HCT116 (cell line): Measurements from ENCODE around the gene GPRC5D. TPM values are rescaled to one million over a fixed set of nuclear protein-coding genes. Genes with fewer than 3 reads are reported as not detected.

Experiments
- ATAC-seq: fragments of 200-7000 bp; cut with Tn5 transposase; 2 replicates; pipeline ENCODE4 v1.9.1; 2020; ENCODE audit warnings: mild to moderate bottlenecking, moderate library complexity
- BruUV-seq: library from RNA; stranded (reverse); fragments of 400-500 nt; replicated peaks from 2 replicates; lab custom pipeline; 2021; lab: Mats Ljungman, UMichigan
- CTCF ChIA-PET: fragments of 300-600 bp; sonication (Branson Sonifier 250); formaldehyde crosslinking; loops from one replicate; lab custom pipeline; 2021; ENCODE audit warnings: antibody characterized with exemption; lab: Charles Lee
- POLR2A ChIA-PET: fragments of 300-600, 350-600 bp; sonication (Branson Sonifier 250); formaldehyde crosslinking; loops from one replicate; lab custom pipeline; 2021; ENCODE audit warnings: antibody characterized with exemption; lab: Charles Lee
- RAD21 ChIA-PET, 2 experiments: fragments of 300-600 bp; sonication (Branson Sonifier 250); formaldehyde crosslinking; loops; one replicate each; lab custom pipeline; 2023; ENCODE audit warnings: low total read pairs in 2 of 2; ENCODE audit not compliant: uncharacterized antibody in 2 of 2, unreplicated experiment in 2 of 2, low non-redundant PET in 1 of 2; lab: Charles Lee
- DNase-seq: peaks from one replicate; pipeline ENCODE4 v3.0.0-alpha.2; 2010; ENCODE audit warnings: low read depth, low spot score
- H2AFZ ChIP-seq: fragments of 200-600 bp; shearing (Covaris generic), sonication (generic); 2 replicates; pipeline ENCODE4 v1.6.1; 2017; ENCODE audit warnings: low read depth, mixed run types, mixed read lengths, antibody characterized with exemption, low read length; ENCODE audit not compliant: poor library complexity, severe bottlenecking
- H3K27ac ChIP-seq: 2 replicates; pipeline ENCODE4 v1.5.1; 2012; ENCODE audit warnings: low read depth, low read length
- H3K27me3 ChIP-seq: fragments of 200-600 bp; sonication (generic); 2 replicates; pipeline ENCODE4 v1.6.1; 2016; ENCODE audit warnings: mixed run types, low read length, mixed read lengths; ENCODE audit not compliant: insufficient read depth
- H3K36me3 ChIP-seq, 2 experiments: fragments of 200-500 bp in 1 of 2; fragments of 200-600 bp in 1 of 2; sonication (Bioruptor generic) in 1 of 2; sonication (generic) in 1 of 2; 2 replicates each; pipeline versions ENCODE4 v1.5.1 to v1.6.1; 2014 to 2016; ENCODE audit warnings: low read length in 2 of 2, inconsistent platforms in 1 of 2, mixed read lengths in 1 of 2, mixed run types in 1 of 2; ENCODE audit not compliant: insufficient read depth in 2 of 2, control insufficient read depth in 1 of 2
- H3K4me1 ChIP-seq, 2 experiments: fragments of 200-600 bp in 1 of 2; sonication (generic) in 1 of 2; 2 replicates each; pipeline versions ENCODE4 v1.5.1 to v1.6.1; 2012 to 2017; ENCODE audit warnings: low read length in 2 of 2, inconsistent platforms in 1 of 2, mild to moderate bottlenecking in 1 of 2, mixed read lengths in 1 of 2, mixed run types in 1 of 2, moderate library complexity in 1 of 2; ENCODE audit not compliant: insufficient read depth in 2 of 2, control insufficient read depth in 1 of 2
- H3K4me2 ChIP-seq: fragments of 200-600 bp; sonication (generic); 2 replicates; pipeline ENCODE4 v1.6.1; 2017; ENCODE audit warnings: mixed run types, low read length, mixed read lengths
- H3K4me3 ChIP-seq, 2 experiments: fragments of 200-600 bp in 1 of 2; sonication (generic) in 1 of 2; replicated peaks in 1 of 2; 2 replicates each; pipeline ENCODE4 v1.5.1; 2011 to 2016; ENCODE audit warnings: low read length in 2 of 2, control low read depth in 1 of 2, low read depth in 1 of 2, mild to moderate bottlenecking in 1 of 2, mixed read lengths in 1 of 2, mixed run types in 1 of 2
- H3K79me2 ChIP-seq: fragments of 200-600 bp; sonication (generic); 2 replicates; pipeline ENCODE4 v1.6.1; 2017; ENCODE audit warnings: mild to moderate bottlenecking, mixed run types, low read length, moderate library complexity, mixed read lengths; ENCODE audit not compliant: insufficient read depth
- H3K9ac ChIP-seq: fragments of 200-600 bp; sonication (generic); 2 replicates; pipeline ENCODE4 v1.6.1; 2016; ENCODE audit warnings: low read length, mixed read lengths
- H3K9me2 ChIP-seq: fragments of 200-600 bp; sonication (generic), shearing (Covaris generic); 2 replicates; pipeline ENCODE4 v1.6.1; 2017; ENCODE audit warnings: mixed run types, mild to moderate bottlenecking, moderate library complexity; ENCODE audit not compliant: insufficient read depth
- H3K9me3 ChIP-seq, 2 experiments: fragments of 200-500 bp in 1 of 2; fragments of 200-600 bp in 1 of 2; sonication (Bioruptor generic) in 1 of 2; sonication (generic) in 1 of 2; 2 replicates each; pipeline ENCODE4 v1.6.1; 2014 to 2017; ENCODE audit warnings: low read length in 2 of 2, mixed read lengths in 2 of 2, inconsistent platforms in 1 of 2, low read depth in 1 of 2, mild to moderate bottlenecking in 1 of 2, mixed run types in 1 of 2, moderate library complexity in 1 of 2; ENCODE audit not compliant: control insufficient read depth in 1 of 2, insufficient read depth in 1 of 2
- H4K20me1 ChIP-seq: fragments of 200-600 bp; sonication (generic), shearing (Covaris generic); 2 replicates; pipeline ENCODE4 v1.6.1; 2017; ENCODE audit warnings: mixed run types, mild to moderate bottlenecking, moderate library complexity; ENCODE audit not compliant: insufficient read depth
- CEBPB ChIP-seq: IDR thresholded peaks from 2 replicates; pipeline ENCODE4 v1.6.1; 2012; ENCODE audit warnings: low read depth
- ELF1 ChIP-seq: IDR thresholded peaks from 2 replicates; pipeline ENCODE4 v1.6.1; 2012; ENCODE audit warnings: low read depth, borderline replicate concordance
- SRF ChIP-seq: IDR thresholded peaks from 2 replicates; pipeline ENCODE4 v1.6.1; 2012; ENCODE audit warnings: low read depth
- TCF7L2 ChIP-seq: IDR thresholded peaks from 2 replicates; pipeline ENCODE4 v1.7.0; 2011; ENCODE audit warnings: borderline replicate concordance, inconsistent platforms; ENCODE audit not compliant: insufficient read depth, insufficient read length; ENCODE audit errors: extremely low read depth
- ZNF274 ChIP-seq: fragments of 200-500 bp; sonication (Bioruptor generic); IDR thresholded peaks from 2 replicates; pipeline ENCODE4 v1.6.1; 2014; ENCODE audit warnings: mild to moderate bottlenecking, low read depth, low read length, inconsistent platforms
- intact Hi-C: fragments of 100-400 bp; cut with micrococcal nuclease; formaldehyde crosslinking; loops from 2 replicates; pipeline ENCODE4 v1.10.0; 2022
- total RNA-seq: library from RNA; stranded (reverse); gene quantifications from one replicate; pipeline ENCODE4 v1.2.1, GENCODE V29; 2021; ENCODE audit not compliant: unreplicated experiment
- TF ChIP-seq, protein P1 (sequence below), 3 experiments: fragments of 200-600 bp in 1 of 3; sonication (generic) in 1 of 3; IDR thresholded peaks in 2 of 3; conservative IDR thresholded peaks in 1 of 3; 2 replicates each; pipeline ENCODE4 v1.5.1; 2012 to 2017; ENCODE audit warnings: low read depth in 2 of 3, low read length in 2 of 3, antibody characterized with exemption in 1 of 3, borderline replicate concordance in 1 of 3, control low read depth in 1 of 3, mild to moderate bottlenecking in 1 of 3, mixed read lengths in 1 of 3, mixed run types in 1 of 3, moderate library complexity in 1 of 3; ENCODE audit not compliant: insufficient read depth in 1 of 3

GPRC5D gene
- total RNA-seq, 1 experiment from 2014 or later: not detected

GRCh38 chr12:12982331-12982730 lies 30.4 kb upstream of the GPRC5D start:
- H3K9ac ChIP-seq: no peak overlapping the region
- no peaks in the 10 kb centered on the region for H3K9me3 ChIP-seq
- H3K4me1 ChIP-seq: no peaks in the 10 kb centered on the region
- H3K36me3 ChIP-seq: peaks cover 12 to 15% of the 10 kb centered on the region in 2 experiments; a peak in 3 of 4 replicates
- H3K4me2 ChIP-seq: no peak overlapping the region
- H4K20me1 ChIP-seq: no peaks in the 10 kb centered on the region
- no peaks in the 10 kb centered on the region for H3K27me3 ChIP-seq
- POLR2A ChIA-PET: no interaction called here
- CTCF ChIA-PET: interaction anchor here (1.4 to 1.6 kb wide), 4 partner anchors 8 to 230 kb away, joined by 3 to 5 read pairs (median 5); no protein-coding TSS in a partner anchor
- H3K27ac ChIP-seq: no peak overlapping the region
- intact Hi-C loops: loop anchor here (2.0 to 10.0 kb wide), 2 partner anchors 146 to 168 kb away; partner anchors contain the start of gene DDX47
- H3K4me3 ChIP-seq: no peak overlapping the region
- H3K9me2 ChIP-seq: no peaks in the 10 kb centered on the region
- RAD21 ChIA-PET: interaction anchor here in 1 of 2 experiments (0.8 kb wide), 1 partner anchor 170 kb away, joined by 4 read pairs; no protein-coding TSS in a partner anchor
- TF ChIP-seq CEBPB: no peak
- TF ChIP-seq ZNF274: no peak
- TF ChIP-seq ELF1: no peak
- TF ChIP-seq SRF: no peak
- TF ChIP-seq, protein P1, sequence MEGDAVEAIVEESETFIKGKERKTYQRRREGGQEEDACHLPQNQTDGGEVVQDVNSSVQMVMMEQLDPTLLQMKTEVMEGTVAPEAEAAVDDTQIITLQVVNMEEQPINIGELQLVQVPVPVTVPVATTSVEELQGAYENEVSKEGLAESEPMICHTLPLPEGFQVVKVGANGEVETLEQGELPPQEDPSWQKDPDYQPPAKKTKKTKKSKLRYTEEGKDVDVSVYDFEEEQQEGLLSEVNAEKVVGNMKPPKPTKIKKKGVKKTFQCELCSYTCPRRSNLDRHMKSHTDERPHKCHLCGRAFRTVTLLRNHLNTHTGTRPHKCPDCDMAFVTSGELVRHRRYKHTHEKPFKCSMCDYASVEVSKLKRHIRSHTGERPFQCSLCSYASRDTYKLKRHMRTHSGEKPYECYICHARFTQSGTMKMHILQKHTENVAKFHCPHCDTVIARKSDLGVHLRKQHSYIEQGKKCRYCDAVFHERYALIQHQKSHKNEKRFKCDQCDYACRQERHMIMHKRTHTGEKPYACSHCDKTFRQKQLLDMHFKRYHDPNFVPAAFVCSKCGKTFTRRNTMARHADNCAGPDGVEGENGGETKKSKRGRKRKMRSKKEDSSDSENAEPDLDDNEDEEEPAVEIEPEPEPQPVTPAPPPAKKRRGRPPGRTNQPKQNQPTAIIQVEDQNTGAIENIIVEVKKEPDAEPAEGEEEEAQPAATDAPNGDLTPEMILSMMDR (IDR thresholded peaks at IDR 0.05 in 2 of 3, conservative IDR thresholded peaks at IDR 0.05 in 1 of 3; ENCODE audit: borderline replicate concordance in 1 of 3, insufficient read depth in 1 of 3, low read depth in 2 of 3, low read length in 2 of 3): no peak
- no peak for TF ChIP-seq TCF7L2
- TF ChIP-seq, all 23 proteins: peak for 0
- Histone ChIP-seq H2AFZ (no peak overlapping the region), H3K79me2 (no peaks in the 10 kb centered on the region)
- BruUV-seq: no TSS peak
- no peak for DNase-seq
- ATAC-seq: no peak
